Measurements from ENCODE around the gene SYNC. TPM values are rescaled to one million over a fixed set of nuclear protein-coding genes. Genes with fewer than 3 reads are reported as not detected.
A peak's percentile ranks its signal among the peaks of the same experiment; 100 is the strongest.
"Not testable (repeated sequence)": the region's sequence is repeated elsewhere in the genome, so short reads cannot be mapped to it uniquely, and the experiment has no call there.

Gene SYNC
- total RNA-seq, 1 donor from 2014 or later: 17.4 TPM

DNA sequence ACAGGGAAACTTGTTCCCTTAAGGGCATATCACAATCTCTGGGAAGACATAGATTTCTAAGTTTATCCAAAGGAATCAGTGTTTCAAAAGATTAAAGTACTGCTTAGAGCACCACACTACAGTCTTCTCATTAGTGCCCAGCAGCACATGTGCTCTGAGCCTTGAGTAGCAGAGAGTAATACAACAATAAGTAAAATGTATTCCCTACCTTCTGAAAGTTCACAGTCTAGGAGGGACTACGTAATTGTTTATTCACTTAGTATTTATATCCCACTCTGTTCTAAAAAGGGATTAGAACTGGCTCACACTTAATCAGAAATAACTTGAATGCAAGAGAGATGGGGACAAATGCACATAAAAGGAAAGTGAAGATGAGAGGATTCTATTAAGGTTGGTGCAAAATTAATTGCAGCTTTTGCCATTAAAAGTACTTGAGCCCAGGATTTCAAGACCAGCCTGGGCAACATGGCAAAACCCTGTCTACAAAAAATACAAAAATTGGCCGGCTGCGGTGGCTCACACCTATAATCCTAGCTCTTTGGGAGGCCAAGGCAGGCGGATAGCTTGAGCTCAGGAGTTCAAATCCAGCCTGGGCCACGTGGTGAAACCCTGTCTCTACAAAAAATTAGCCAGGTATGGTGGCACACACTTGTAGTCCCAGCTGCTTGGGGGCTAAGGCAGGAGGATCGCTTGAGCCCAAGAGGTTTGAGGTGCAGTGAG, 9.0 kb downstream of the SYNC start:
- DNase-seq (ENCODE audit: low spot score): no peak

DNA sequence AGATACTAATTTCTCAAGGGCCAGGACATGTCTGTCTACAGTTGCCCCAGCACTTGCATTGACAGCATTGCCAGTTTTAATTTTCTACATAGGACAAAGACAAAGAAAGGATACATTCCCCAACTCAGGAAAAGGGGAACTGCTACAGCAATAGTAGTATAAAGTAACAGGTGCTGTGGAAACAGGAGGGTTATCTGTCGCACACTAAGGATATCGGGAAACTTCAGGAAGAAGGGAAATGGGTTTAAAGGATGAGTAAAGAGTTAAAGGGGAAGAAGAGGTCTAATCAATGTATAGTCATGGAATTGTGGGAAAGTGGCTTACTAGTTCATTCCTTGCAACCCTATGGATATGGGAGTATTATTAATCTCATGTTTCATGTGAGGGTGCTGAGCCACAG, 16.2 kb downstream of the SYNC start:
- no peak for DNase-seq (ENCODE audit: low spot score)

DNA sequence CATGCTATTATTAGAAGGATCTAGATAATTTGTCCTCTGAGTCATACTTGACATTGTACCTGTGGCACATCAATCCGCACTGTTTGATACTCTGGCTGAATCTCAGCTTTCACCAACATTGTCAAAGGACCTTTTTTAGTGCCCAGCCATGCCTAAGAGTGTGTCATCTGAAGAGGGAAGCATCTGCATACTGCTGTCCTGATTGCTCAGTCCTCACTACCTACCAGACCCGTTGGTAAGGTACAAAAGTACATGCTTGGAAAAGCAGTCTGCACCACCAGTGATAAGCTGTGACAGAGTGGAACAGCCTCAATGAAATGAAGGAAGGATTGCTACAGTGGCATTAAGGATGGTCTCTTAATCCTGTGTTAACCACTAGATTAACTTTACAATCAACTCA, 17.1 kb downstream of the SYNC start:
- no peak for DNase-seq (ENCODE audit: low spot score)

GRCh38 chr1:32684167-32684811, 18.3 kb downstream of the SYNC start:
- no peak for DNase-seq (ENCODE audit: low spot score)

GRCh38 chr1:32683397-32683796, 19.2 kb downstream of the SYNC start:
- DNase-seq (ENCODE audit: low spot score): no peak

- no peak for DNase-seq (ENCODE audit: low spot score)
These were observed 20.6 kb downstream of the SYNC start for GRCh38 chr1:32681999-32682398.

- no peak for DNase-seq (ENCODE audit: low spot score)
These were observed 21.1 kb downstream of the SYNC start for GRCh38 chr1:32681509-32681908.

GRCh38 chr1:32680642-32681041, 21.9 kb downstream of the SYNC start:
- no peak for DNase-seq (ENCODE audit: low spot score)

DNA sequence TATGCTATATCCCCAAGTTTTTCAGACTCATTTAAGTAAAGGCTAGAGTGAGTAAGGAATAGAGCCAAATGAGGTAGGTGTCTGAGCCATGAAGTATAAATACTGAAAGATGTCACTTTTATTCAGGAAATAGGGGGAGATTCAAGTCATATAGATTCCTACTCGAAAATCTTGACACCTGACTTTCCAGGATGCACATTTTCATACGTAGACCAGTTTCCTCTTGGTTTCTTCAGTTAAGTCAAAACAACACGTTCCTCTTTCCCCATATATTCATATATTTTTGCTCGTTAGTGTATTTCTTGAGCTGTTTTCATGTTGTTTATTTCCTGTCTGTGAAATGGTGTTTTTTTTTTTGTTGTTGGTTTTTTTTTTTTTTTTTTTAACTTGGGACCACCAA, 22.6 kb downstream of the SYNC start:
- DNase-seq (ENCODE audit: low spot score): not testable (repeated sequence)

DNA sequence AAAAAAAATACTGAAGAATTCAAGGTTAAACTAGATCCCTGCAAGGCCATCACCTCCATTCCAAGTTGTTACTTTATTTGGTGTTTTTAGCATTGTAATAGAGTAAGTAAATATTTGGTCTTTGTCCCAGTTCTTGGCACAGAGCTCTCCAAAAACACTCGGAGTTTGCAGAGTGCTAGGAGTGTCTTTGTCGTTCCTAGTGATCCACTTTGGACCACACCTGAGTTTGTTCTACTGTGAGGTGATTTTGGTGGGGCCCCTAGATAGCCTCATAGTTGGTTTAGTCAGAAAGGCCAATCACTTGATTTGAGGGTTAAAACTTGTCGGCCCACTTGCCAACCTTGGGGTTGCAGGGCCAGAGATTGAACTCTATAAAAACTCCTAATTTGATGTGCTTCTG, 25.6 kb downstream of the SYNC start:
- DNase-seq (ENCODE audit: low spot score): no peak

GRCh38 chr1:32668716-32669115, 33.9 kb downstream of the SYNC start:
- DNase-seq (ENCODE audit: low spot score): not testable (repeated sequence)

GRCh38 chr1:32666901-32667566, 35.5 kb downstream of the SYNC start:
- no peak for DNase-seq (ENCODE audit: low spot score)

- no peak for DNase-seq (ENCODE audit: low spot score)
These were observed 36.7 kb downstream of the SYNC start for GRCh38 chr1:32665915-32666314.

DNA sequence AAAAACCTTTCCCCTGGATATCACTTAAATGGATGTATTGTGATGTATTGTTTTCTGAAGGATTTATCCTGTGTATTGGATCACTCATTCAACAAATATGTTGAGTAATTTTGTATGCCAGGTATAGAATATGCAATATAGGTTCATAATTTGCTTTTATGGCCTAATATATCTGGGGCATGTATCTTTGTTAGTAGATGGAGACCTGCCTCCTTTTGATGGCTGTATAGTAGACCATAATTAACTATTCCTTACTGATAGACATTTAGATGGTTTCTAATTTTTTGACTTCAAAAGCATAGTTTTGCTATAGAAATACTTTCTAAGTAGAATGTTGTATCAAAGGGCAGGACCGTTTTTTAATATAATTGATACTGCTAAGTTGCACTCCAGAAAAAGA, 43.0 kb downstream of the SYNC start:
- DNase-seq (ENCODE audit: low spot score): no peak

GRCh38 chr1:32652244-32652962, 50.2 kb downstream of the SYNC start:
- no peak for DNase-seq (ENCODE audit: low spot score)

DNA sequence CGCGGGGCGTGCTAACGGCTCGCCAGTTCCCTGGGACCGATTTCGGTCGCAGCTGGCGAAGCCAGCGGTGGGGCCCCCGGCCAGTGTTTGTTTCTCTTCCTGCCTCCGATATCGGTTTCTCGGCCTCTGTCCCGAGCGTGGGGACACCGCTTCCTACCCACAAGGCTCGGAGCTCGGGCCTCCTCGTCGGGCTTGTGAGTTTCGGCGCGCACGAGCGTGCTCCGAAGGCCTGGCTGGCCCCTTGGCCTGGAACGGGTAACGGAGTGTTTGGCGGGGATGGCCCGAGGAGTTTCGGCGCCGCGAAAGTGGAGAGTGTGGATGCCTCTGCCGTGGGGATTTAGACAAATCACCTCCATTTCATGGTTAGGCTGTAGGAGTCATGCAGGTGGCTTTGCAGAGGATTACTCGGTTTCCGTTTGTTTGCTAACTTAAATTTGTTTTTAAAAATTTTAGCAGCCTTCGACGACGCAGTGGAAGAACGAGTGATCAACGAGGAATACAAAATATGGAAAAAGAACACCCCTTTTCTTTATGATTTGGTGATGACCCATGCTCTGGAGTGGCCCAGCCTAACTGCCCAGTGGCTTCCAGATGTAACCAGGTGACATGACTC, 51.0 kb downstream of the SYNC start:
- no peak for DNase-seq (ENCODE audit: low spot score)

- DNase-seq (ENCODE audit: low spot score): peak; percentile 98
These were observed 51.7 kb downstream of the SYNC start, which contains the start of gene RBBP4 for GRCh38 chr1:32650752-32651460. Gene RBBP4 (plus strand): TSS chr1:32651208. CDS start chr1:32651307, 99 bp downstream.

- DNase-seq (ENCODE audit: low spot score): peak; percentile 94
These were observed 52.3 kb downstream of the SYNC start, which contains the start of gene ZBTB8OS for GRCh38 chr1:32650248-32650751. Gene ZBTB8OS (minus strand): TSS chr1:32650550. CDS start chr1:32650529, 21 bp downstream.

DNA sequence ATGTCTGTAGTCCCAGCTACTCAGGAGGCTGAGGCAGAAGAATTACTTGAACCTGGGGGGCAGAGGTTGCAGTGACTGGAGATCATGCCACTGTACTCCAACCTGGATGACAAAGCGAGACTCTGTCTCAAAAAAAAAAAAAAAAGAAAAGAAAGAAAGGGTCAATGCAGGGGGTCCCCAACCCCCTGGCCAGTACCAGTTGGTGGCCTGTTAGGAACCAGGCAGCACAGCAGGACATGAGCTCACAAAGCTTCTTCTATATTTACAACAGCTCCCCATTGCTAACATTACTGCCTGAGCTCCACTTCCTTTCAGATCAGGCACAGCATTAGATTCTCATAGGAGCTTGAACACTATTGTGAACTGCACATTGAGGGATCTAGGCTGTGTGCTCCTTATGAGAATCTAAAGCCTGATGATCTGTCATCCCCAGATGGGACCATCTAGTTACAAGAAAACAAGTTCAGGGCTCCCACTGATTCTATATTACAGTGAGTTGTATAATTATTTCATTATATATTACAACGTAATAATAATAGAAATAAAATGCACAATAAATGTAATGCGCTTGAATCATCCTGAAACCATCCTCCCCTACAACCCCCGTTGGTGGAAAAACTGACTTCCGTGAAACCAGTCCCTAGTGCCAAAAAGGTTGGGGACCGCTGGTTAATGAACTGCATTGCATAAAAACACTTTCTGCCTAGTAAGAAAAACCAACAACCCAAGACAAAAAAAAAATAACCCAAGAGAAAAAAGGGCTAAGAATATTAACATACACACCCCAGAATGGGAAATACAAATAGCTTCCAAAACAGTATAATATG, 55.0 kb downstream of the SYNC start:
- DNase-seq (ENCODE audit: low spot score): no peak

DNA sequence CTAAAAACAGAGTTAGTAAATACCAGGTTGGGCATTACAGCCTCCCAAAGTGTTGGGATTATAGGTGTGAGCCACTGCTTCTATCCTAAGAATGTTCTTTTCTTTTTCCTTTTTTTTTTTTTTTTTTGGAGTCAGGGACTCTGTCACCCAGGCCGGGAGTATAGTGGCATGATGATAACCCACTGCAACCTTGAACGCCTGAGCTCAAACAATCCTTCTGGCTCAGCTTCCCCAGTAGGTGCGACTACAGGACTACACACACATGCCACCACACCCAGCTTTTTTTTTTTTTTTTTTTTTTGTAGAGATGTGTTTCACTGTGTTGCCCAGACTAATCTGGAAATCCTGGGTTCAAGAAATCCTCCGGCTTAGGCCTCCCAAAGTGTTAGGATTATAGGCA, 58.1 kb downstream of the SYNC start:
- no peak for DNase-seq (ENCODE audit: low spot score)

Measured in mucosa of gallbladder (tissue), 1 donor.